PFSK-1 (cell line): ENCODE results near the gene GLB1L3.

Experiments used
- FOXP2 ChIP-seq: optimal IDR thresholded peaks from 2 replicates; pipeline ENCODE3; 2011; ENCODE audit warnings: borderline replicate concordance, control low read depth, inconsistent platforms; ENCODE audit not compliant: insufficient read depth; ENCODE audit errors: extremely low read length, extremely low read depth
- POLR2AphosphoS5 ChIP-seq: IDR thresholded peaks from 2 replicates; pipeline ENCODE4 v1.6.1; 2012; ENCODE audit warnings: low read depth, mild to moderate bottlenecking, control low read depth, low read length, moderate library complexity
- SIN3A ChIP-seq: IDR thresholded peaks from 2 replicates; pipeline ENCODE4 v1.6.1; 2012; ENCODE audit warnings: mild to moderate bottlenecking, low read length, moderate library complexity, borderline replicate concordance; ENCODE audit not compliant: insufficient read depth
- TAF1 ChIP-seq: IDR thresholded peaks from 2 replicates; pipeline ENCODE4 v1.6.1; 2012; ENCODE audit warnings: low read length, control low read depth, borderline replicate concordance; ENCODE audit not compliant: insufficient read depth
- TF ChIP-seq, protein P1 (sequence below), 2 experiments: IDR thresholded peaks; 2 replicates each; pipeline versions ENCODE4 v1.6.1 to v1.8.0; 2011 to 2012; ENCODE audit warnings: low read depth in 2 of 2, low read length in 2 of 2, control low read depth in 1 of 2, inconsistent platforms in 1 of 2, mild to moderate bottlenecking in 1 of 2, moderate library complexity in 1 of 2; ENCODE audit not compliant: insufficient read depth in 1 of 2

Gene GLB1L3

DNA sequence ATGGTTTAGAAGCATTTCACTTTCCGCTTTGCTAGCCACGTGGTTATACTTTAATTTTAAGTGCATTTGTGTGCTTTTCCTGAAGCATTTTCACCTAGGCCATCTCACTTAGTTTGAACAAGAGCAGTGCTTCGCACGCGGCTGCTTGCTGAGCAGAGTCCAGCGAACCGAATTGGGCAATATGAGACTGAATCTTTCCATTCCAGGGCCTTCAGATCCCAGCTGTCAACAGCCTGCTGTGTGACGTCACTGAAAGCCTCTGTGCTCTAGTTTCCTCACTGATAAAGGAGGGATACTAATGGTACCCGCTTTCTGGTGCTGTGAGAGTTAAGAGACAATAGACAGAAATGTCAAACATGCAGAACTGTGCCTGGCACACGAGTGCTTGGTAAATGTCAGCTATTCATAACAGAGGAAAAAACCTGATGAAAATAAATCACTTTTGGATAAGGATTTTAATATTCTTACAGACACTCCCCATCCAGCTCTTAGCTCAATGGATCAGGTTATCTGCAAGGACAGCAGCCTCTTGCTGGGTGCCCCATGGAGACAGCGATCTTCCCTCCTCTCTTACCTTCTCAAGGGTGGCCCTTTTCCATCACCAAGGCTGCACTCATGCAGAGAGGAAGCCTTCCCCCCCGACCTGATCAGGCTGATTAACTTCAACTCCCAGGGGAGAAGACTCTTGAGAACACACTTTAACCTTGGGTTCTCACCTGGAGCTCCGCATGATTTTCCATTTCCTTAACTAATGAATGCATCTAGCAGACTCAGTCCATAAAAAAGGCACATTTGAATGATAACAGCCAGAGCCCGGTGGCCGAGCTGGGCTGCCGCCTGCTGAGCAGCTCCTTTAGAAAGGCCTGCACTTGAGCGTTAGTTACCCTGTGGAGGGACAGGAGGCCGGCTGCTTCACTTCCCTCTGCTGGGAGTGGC, 3.5 kb upstream of the GLB1L3 start:
- TF ChIP-seq, protein P1, sequence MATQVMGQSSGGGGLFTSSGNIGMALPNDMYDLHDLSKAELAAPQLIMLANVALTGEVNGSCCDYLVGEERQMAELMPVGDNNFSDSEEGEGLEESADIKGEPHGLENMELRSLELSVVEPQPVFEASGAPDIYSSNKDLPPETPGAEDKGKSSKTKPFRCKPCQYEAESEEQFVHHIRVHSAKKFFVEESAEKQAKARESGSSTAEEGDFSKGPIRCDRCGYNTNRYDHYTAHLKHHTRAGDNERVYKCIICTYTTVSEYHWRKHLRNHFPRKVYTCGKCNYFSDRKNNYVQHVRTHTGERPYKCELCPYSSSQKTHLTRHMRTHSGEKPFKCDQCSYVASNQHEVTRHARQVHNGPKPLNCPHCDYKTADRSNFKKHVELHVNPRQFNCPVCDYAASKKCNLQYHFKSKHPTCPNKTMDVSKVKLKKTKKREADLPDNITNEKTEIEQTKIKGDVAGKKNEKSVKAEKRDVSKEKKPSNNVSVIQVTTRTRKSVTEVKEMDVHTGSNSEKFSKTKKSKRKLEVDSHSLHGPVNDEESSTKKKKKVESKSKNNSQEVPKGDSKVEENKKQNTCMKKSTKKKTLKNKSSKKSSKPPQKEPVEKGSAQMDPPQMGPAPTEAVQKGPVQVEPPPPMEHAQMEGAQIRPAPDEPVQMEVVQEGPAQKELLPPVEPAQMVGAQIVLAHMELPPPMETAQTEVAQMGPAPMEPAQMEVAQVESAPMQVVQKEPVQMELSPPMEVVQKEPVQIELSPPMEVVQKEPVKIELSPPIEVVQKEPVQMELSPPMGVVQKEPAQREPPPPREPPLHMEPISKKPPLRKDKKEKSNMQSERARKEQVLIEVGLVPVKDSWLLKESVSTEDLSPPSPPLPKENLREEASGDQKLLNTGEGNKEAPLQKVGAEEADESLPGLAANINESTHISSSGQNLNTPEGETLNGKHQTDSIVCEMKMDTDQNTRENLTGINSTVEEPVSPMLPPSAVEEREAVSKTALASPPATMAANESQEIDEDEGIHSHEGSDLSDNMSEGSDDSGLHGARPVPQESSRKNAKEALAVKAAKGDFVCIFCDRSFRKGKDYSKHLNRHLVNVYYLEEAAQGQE (IDR thresholded peaks at IDR 0.05; ENCODE audit: insufficient read depth in 1 of 2, low read depth in 2 of 2, low read length in 2 of 2): no peak
- TF ChIP-seq FOXP2 (no peak), SIN3A (no peak), POLR2AphosphoS5 (no peak), TAF1 (no peak)

GRCh38 chr11:134273317-134273712, 2.9 kb upstream of the GLB1L3 start:
- no peak for TF ChIP-seq FOXP2
- TF ChIP-seq POLR2AphosphoS5: no peak
- TF ChIP-seq SIN3A: no peak
- no peak for TF ChIP-seq TAF1
- TF ChIP-seq, protein P1 (IDR thresholded peaks at IDR 0.05; ENCODE audit: insufficient read depth in 1 of 2, low read depth in 2 of 2, low read length in 2 of 2): no peak

DNA sequence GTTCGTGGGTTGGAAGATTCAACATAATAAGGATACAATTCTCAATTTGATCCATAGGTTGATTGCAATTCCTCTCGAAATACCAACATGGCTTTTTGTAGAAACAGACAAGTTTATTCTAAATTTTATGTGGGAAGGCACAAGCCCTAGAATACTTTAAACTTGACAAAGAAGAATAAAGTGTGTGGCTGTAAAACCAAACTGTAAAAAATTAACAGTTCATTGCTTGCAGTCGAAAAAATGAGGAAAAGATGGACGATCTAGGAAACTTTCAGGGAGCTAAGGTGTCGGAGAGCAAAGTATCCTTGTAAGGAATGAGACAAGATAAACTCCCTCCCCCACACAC, 1.0 kb upstream of the GLB1L3 start:
- TF ChIP-seq SIN3A (no peak), FOXP2 (no peak)

- TF ChIP-seq, protein P1 (IDR thresholded peaks at IDR 0.05; ENCODE audit: insufficient read depth in 1 of 2, low read depth in 2 of 2, low read length in 2 of 2): no peak
- TF ChIP-seq SIN3A (no peak), TAF1 (no peak), FOXP2 (no peak), POLR2AphosphoS5 (no peak)
These were observed 410 bp downstream of the GLB1L3 start for GRCh38 chr11:134276396-134277182.

- no peak for TF ChIP-seq POLR2AphosphoS5
- TF ChIP-seq TAF1: no peak
- no peak for TF ChIP-seq SIN3A
- TF ChIP-seq, protein P1 (IDR thresholded peaks at IDR 0.05; ENCODE audit: insufficient read depth in 1 of 2, low read depth in 2 of 2, low read length in 2 of 2): no peak
- TF ChIP-seq FOXP2: no peak
These were observed 1.2 kb downstream of the GLB1L3 start for GRCh38 chr11:134277183-134278001.
